Peyer's patch (tissue), 4 donors: Measurements from ENCODE around the gene OTUB2.

Experiments
- POLR2A ChIP-seq, 2 donors: fragments of 450-650 bp; IDR thresholded peaks; one replicate each; pipeline ENCODE4 v1.5.1; 2017; ENCODE audit warnings: antibody characterized with exemption in 2 of 2, mild to moderate bottlenecking in 2 of 2, moderate library complexity in 2 of 2
- TF ChIP-seq, protein P1 (sequence below), 6 experiments: fragments of 450-650 bp in 4 of 6; fragments of 200-600 bp in 2 of 6; sonication (generic) in 1 of 6; IDR thresholded peaks; one replicate each; pipeline ENCODE4 v1.5.1; 2017 to 2019; ENCODE audit warnings: antibody characterized with exemption in 6 of 6, mild to moderate bottlenecking in 3 of 6, moderate library complexity in 1 of 6

DNA sequence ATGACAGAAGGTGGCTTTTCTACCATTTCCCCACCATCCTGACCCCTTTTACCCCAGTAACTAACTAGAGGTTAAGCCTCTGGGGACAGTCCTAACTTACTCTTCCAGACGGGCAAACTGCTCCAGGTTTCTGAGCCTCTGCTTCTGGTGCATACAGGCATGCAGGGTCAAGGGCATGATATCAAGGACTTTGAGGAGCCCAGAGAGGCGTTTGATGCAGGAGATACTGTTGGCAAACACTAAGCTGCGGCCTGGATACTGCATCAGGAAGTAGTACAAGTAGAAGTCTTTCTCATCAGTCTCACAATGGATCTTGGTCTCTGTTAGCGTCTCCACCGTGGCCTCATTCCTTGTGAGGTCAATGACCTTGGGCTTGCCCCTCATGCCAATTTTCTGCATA is 33.9 kb downstream of the OTUB2 start:
- TF ChIP-seq, protein P1, sequence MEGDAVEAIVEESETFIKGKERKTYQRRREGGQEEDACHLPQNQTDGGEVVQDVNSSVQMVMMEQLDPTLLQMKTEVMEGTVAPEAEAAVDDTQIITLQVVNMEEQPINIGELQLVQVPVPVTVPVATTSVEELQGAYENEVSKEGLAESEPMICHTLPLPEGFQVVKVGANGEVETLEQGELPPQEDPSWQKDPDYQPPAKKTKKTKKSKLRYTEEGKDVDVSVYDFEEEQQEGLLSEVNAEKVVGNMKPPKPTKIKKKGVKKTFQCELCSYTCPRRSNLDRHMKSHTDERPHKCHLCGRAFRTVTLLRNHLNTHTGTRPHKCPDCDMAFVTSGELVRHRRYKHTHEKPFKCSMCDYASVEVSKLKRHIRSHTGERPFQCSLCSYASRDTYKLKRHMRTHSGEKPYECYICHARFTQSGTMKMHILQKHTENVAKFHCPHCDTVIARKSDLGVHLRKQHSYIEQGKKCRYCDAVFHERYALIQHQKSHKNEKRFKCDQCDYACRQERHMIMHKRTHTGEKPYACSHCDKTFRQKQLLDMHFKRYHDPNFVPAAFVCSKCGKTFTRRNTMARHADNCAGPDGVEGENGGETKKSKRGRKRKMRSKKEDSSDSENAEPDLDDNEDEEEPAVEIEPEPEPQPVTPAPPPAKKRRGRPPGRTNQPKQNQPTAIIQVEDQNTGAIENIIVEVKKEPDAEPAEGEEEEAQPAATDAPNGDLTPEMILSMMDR (IDR thresholded peaks at IDR 0.05), result no peak
- no peak for TF ChIP-seq POLR2A (IDR thresholded peaks at IDR 0.05)
